K562 (cell line): ENCODE results near the gene ZNF853. TPM values are rescaled to one million over a fixed set of nuclear protein-coding genes. Genes with fewer than 3 reads are reported as not detected.
A peak's percentile ranks its signal among the peaks of the same experiment; 100 is the strongest.

Experiments used
- ATAC-seq: fragments of 200-7000 bp; cut with Tn5 transposase; 3 replicates; pipeline ENCODE4 v1.9.1; 2020; ENCODE audit warnings: moderate library complexity
- BruUV-seq: library from RNA; stranded (reverse); fragments of 400-500 nt; replicated peaks from 2 replicates; lab custom pipeline; 2021; lab: Mats Ljungman, UMichigan
- CTCF ChIA-PET: fragments of 300-600 bp; formaldehyde crosslinking; extraction: SDS; loops from one replicate; lab custom pipeline; 2021; ENCODE audit warnings: low intra/inter-chr PET ratio; lab: Yijun Ruan, JAX
- POLR2A ChIA-PET: fragments of 300-600, 350-650 bp; sonication (Branson Sonifier 250); formaldehyde crosslinking; extraction: SDS; loops from one replicate; lab custom pipeline; 2021; ENCODE audit warnings: antibody characterized with exemption, inconsistent platforms; lab: Yijun Ruan, JAX
- DNase-seq, 4 experiments: peaks; one replicate each; pipeline versions ENCODE4 v3.0.0 to v3.0.0-alpha.2; 2011 to 2018; ENCODE audit warnings: low spot score in 3 of 4, mixed read lengths in 3 of 4; ENCODE audit errors: extremely low read depth in 1 of 4
- FAIRE-seq: peaks from 2 replicates; lab custom pipeline; 2011; peaks lifted over from hg19 to GRCh38; lab: Jason Lieb, UNC
- H2AFZ ChIP-seq: 2 replicates; pipeline ENCODE4 v1.6.0; 2011; ENCODE audit warnings: low read depth, low read length, control low read depth, inconsistent platforms
- H3K27ac ChIP-seq: fragments of 200-600 bp; 3 replicates; pipeline ENCODE4 v1.8.0; 2011; ENCODE audit warnings: low read depth, mild to moderate bottlenecking, control low read depth, inconsistent platforms, low read length, moderate library complexity, mixed read lengths; ENCODE audit errors: extremely low read depth
- H3K27me3 ChIP-seq, 2 experiments: fragments of 300-600 bp in 1 of 2; 2 replicates in 1 of 2; 3 replicates in 1 of 2; pipeline versions ENCODE4 v1.6.0 to v1.8.0; 2011; ENCODE audit warnings: inconsistent platforms in 2 of 2, low read length in 2 of 2, mild to moderate bottlenecking in 1 of 2, mixed read lengths in 1 of 2, moderate library complexity in 1 of 2; ENCODE audit not compliant: control insufficient read depth in 2 of 2, insufficient read depth in 2 of 2
- H3K36me3 ChIP-seq: fragments of 300-600 bp; 3 replicates; pipeline ENCODE4 v1.8.0; 2011; ENCODE audit warnings: mild to moderate bottlenecking, low read length, inconsistent platforms; ENCODE audit not compliant: control insufficient read depth, insufficient read depth
- H3K4me1 ChIP-seq, 2 experiments: fragments of 200-600 bp in 1 of 2; replicated peaks in 1 of 2; 2 replicates in 1 of 2; 3 replicates in 1 of 2; pipeline versions ENCODE4 v1.5.1 to v1.8.0; 2011; ENCODE audit warnings: inconsistent platforms in 2 of 2, low read length in 2 of 2, mild to moderate bottlenecking in 1 of 2, mixed read lengths in 1 of 2, moderate library complexity in 1 of 2; ENCODE audit not compliant: control insufficient read depth in 2 of 2, insufficient read depth in 2 of 2
- H3K4me2 ChIP-seq: 2 replicates; pipeline ENCODE4 v1.6.1; 2011; ENCODE audit warnings: low read length, control low read depth, inconsistent platforms, mixed read lengths; ENCODE audit not compliant: insufficient read depth
- H3K4me3 ChIP-seq: fragments of 200-600 bp; sonication (generic), shearing (Covaris generic); 2 replicates; pipeline ENCODE4 v1.5.1; 2016; ENCODE audit warnings: control low read depth, inconsistent platforms
- H3K79me2 ChIP-seq: fragments of 200-600 bp; 3 replicates; pipeline ENCODE4 v1.8.0; 2011; ENCODE audit warnings: low read length, inconsistent platforms; ENCODE audit not compliant: control insufficient read depth, insufficient read depth
- H3K9ac ChIP-seq, 2 experiments: 2 replicates each; pipeline versions ENCODE4 v1.6.0 to v1.6.1; 2011; ENCODE audit warnings: low read depth in 2 of 2, low read length in 2 of 2, control low read depth in 1 of 2, inconsistent platforms in 1 of 2, mild to moderate bottlenecking in 1 of 2, mixed read lengths in 1 of 2; ENCODE audit not compliant: insufficient read depth in 1 of 2
- H3K9me1 ChIP-seq: one replicate; pipeline ENCODE4 v1.6.0; 2011; ENCODE audit warnings: inconsistent platforms, mild to moderate bottlenecking, low read length, moderate library complexity; ENCODE audit not compliant: control insufficient read depth, insufficient read depth
- H3K9me3 ChIP-seq: replicated peaks from 2 replicates; pipeline ENCODE4 v1.5.1; 2011; ENCODE audit warnings: low read depth, low read length, inconsistent platforms; ENCODE audit not compliant: control insufficient read depth, insufficient read depth
- H4K20me1 ChIP-seq: replicated peaks from 2 replicates; pipeline ENCODE4 v1.6.1; 2011; ENCODE audit warnings: low read length, inconsistent platforms, mixed read lengths; ENCODE audit not compliant: control insufficient read depth, insufficient read depth
- BRD9 ChIP-seq: fragments of 450-650 bp; IDR thresholded peaks from 2 replicates; pipeline ENCODE4 v1.6.1; 2018; ENCODE audit warnings: low read depth; ENCODE audit not compliant: partially characterized antibody
- EGR1 ChIP-seq: fragments of 450-650 bp; conservative IDR thresholded peaks from 2 replicates; pipeline ENCODE4 v1.6.1; 2017; ENCODE audit warnings: mild to moderate bottlenecking
- ELF4 ChIP-seq: fragments of 450-650 bp; formaldehyde crosslinking; IDR thresholded peaks from 2 replicates; pipeline ENCODE4 v1.4.0; 2022; ENCODE audit warnings: missing genetic modification characterization
- GABPB2 ChIP-seq: fragments of 250-450 bp; sonication (Bioruptor Pico); conservative IDR thresholded peaks from 2 replicates; pipeline ENCODE4 v1.5.1; 2021; ENCODE audit warnings: mild to moderate bottlenecking
- GTF2A2 ChIP-seq: IDR thresholded peaks from 2 replicates; pipeline ENCODE4 v1.6.1; 2016; ENCODE audit warnings: mild to moderate bottlenecking, missing genetic modification characterization, missing compliant biosample characterization
- GTF2E2 ChIP-seq: fragments of 200-800 bp; sonication (Bioruptor generic); IDR thresholded peaks from 2 replicates; pipeline ENCODE4 v1.6.1; 2016; ENCODE audit warnings: missing genetic modification characterization, missing compliant biosample characterization
- NFRKB ChIP-seq: fragments of 450-650 bp; IDR thresholded peaks from 2 replicates; pipeline ENCODE4 v1.6.1; 2016; ENCODE audit warnings: low read depth
- NONO ChIP-seq, 2 experiments: fragments of 200-400 bp in 1 of 2; fragments of 450-650 bp in 1 of 2; formaldehyde crosslinking in 1 of 2; IDR thresholded peaks; 2 replicates each; pipeline ENCODE4 v1.6.1; 2017; ENCODE audit warnings: low read depth in 2 of 2, mild to moderate bottlenecking in 2 of 2, moderate library complexity in 2 of 2, low read length in 1 of 2
- PCBP1 ChIP-seq: fragments of 200-400 bp; formaldehyde crosslinking; IDR thresholded peaks from 2 replicates; pipeline ENCODE4 v1.6.1; 2018; ENCODE audit warnings: mild to moderate bottlenecking, low read depth, low read length; ENCODE audit not compliant: poor library complexity, severe bottlenecking
- RBBP5 ChIP-seq: fragments of 200-600 bp; sonication (generic); IDR thresholded peaks from 2 replicates; pipeline ENCODE4 v1.6.1; 2012; ENCODE audit warnings: borderline replicate concordance, mild to moderate bottlenecking, low read length, control low read depth, inconsistent platforms; ENCODE audit not compliant: insufficient read depth, poor library complexity, severe bottlenecking
- SMARCA5 ChIP-seq: fragments of 450-650 bp; IDR thresholded peaks from 2 replicates; pipeline ENCODE4 v1.6.1; 2016
- TBL1XR1 ChIP-seq, 2 experiments: IDR thresholded peaks; 2 replicates each; pipeline ENCODE4 v1.6.1; 2012; ENCODE audit warnings: improper control_type of control experiment in 2 of 2, low read length in 2 of 2, mild to moderate bottlenecking in 1 of 2
- TCF7 ChIP-seq: sonication (generic); IDR thresholded peaks from 2 replicates; pipeline ENCODE4 v1.6.1; 2016; ENCODE audit warnings: antibody characterized with exemption, borderline replicate concordance
- TEAD2 ChIP-seq: fragments of 450-650 bp; IDR thresholded peaks from 2 replicates; pipeline ENCODE4 v1.6.1; 2016; ENCODE audit warnings: missing genetic modification characterization, control low read depth, missing compliant biosample characterization
- TGIF2 ChIP-seq: sonication (generic); formaldehyde crosslinking; IDR thresholded peaks from 2 replicates; pipeline ENCODE4 v1.8.1; 2022; ENCODE audit warnings: mild to moderate bottlenecking, missing genetic modification reagents, moderate library complexity
- YBX1 ChIP-seq: fragments of 450-650 bp; IDR thresholded peaks from 2 replicates; pipeline ENCODE4 v1.7.1; 2016; ENCODE audit warnings: mild to moderate bottlenecking
- ZBTB7A ChIP-seq: IDR thresholded peaks from 2 replicates; pipeline ENCODE4 v1.6.1; 2011; ENCODE audit warnings: low read depth, mild to moderate bottlenecking, low read length, moderate library complexity, borderline replicate concordance; ENCODE audit not compliant: control insufficient read depth
- ZSCAN32 ChIP-seq: fragments of 450-650 bp; formaldehyde crosslinking; IDR thresholded peaks from 2 replicates; pipeline ENCODE4 v1.4.0; 2020; ENCODE audit warnings: mild to moderate bottlenecking, moderate library complexity
- WGBS: fragments of 100-300 bp; shearing (Covaris generic); methylation state at CpG from one replicate; pipeline ENCODE4 v1.1.6; 2016; ENCODE audit warnings: low coverage, mixed read lengths; ENCODE audit not compliant: insufficient coverage; ENCODE audit errors: missing lambda C conversion rate; 5-methylcytosine and 5-hydroxymethylcytosine counted together
- in situ Hi-C: fragments of 300-500 bp; cut with MboI; formaldehyde crosslinking; loops from 4 replicates; pipeline ENCODE4 v1.15.0; 2018; ENCODE audit warnings: inconsistent platforms, mixed read lengths
- intact Hi-C: fragments of 100-400 bp; cut with micrococcal nuclease; formaldehyde crosslinking; loops from 2 replicates; pipeline ENCODE4 v1.14.2; 2022
- polyA plus RNA-seq, 8 experiments: library from polyadenylated mRNA; depleted of rRNA in 4 of 8; stranded (reverse) in 5 of 8; unstranded in 3 of 8; fragments of >200 nt; fragmentation: Nextera tagmentation in 2 of 8; fragmentation: Illumina TruSeq in 1 of 8; extraction: Ambion mirVana in 2 of 8; extraction: Trizol in 1 of 8; gene quantifications; 2 replicates each; pipeline versions ENCODE4 v1.2.1 to v1.2.3, GENCODE V29; 2011 to 2014; ENCODE audit warnings: inconsistent platforms in 1 of 8, missing spikeins in 1 of 8
- total RNA-seq, 7 experiments: library from RNA; depleted of rRNA in 6 of 7; stranded (reverse); fragments of >200 nt in 6 of 7; fragmentation: Illumina TruSeq in 2 of 7; extraction: Trizol in 2 of 7; gene quantifications; 2 replicates each; pipeline versions ENCODE4 v1.2.1 to v1.2.3, GENCODE V29; 2011 to 2021; ENCODE audit warnings: low replicate concordance in 1 of 7
- TF ChIP-seq, protein P1 (sequence below): sonication (generic); formaldehyde crosslinking; IDR thresholded peaks from 2 replicates; pipeline ENCODE4 v1.8.0; 2023; ENCODE audit warnings: mild to moderate bottlenecking, missing genetic modification reagents

The ZNF853 gene
- total and polyA plus RNA-seq, 9 of the 15 experiments (the other 6 are each of a cell fraction or from before 2014, with no cell fraction given), result 0.03 TPM; not detected in 8

GRCh38 chr7:6616854-6617643 lies 1.6 kb downstream of the ZNF853 start:
- H3K4me2 ChIP-seq, result no peak overlapping the region
- POLR2A ChIA-PET, result interaction anchor here (1.5 kb wide), 1 partner anchor 12 kb away, joined by 5 read pairs; no protein-coding TSS in a partner anchor

GRCh38 chr7:6618621-6619020 lies 3.2 kb downstream of the ZNF853 start:
- intact Hi-C loops, result no loop called here
- H3K4me1 ChIP-seq, result peaks cover 0 to 29% of the 10 kb centered on the region in 2 experiments; a peak in 2 of 5 replicates
- ChIA-PET POLR2A (interaction anchor here (1.5 kb wide), 1 partner anchor 10 kb away, joined by 5 read pairs; no protein-coding TSS in a partner anchor), CTCF (no interaction called here)
- no peak overlapping the region for H2AFZ ChIP-seq
- H3K27ac ChIP-seq, result no peak overlapping the region
- WGBS, result 0% methylated on average over 4 of the region's 4 CpGs
- H3K4me3 ChIP-seq, result no peak overlapping the region
- H3K27me3 ChIP-seq, result peaks cover 49 to 91% of the 10 kb centered on the region in 2 experiments
- H4K20me1 ChIP-seq, result no peaks in the 10 kb centered on the region
- FAIRE-seq, result no peak
- H3K79me2 ChIP-seq, result no peaks in the 10 kb centered on the region
- H3K36me3 ChIP-seq, result no peaks in the 10 kb centered on the region
- H3K9ac ChIP-seq, result no peak overlapping the region
- no TSS peak for BruUV-seq
- ATAC-seq, result no peak
- in situ Hi-C loops, result no loop called here
- no peak overlapping the region for H3K4me2 ChIP-seq
- no peaks in the 10 kb centered on the region for H3K9me3 ChIP-seq
- H3K9me1 ChIP-seq, result no peaks in the 10 kb centered on the region
- DNase-seq, result no peak
- TF ChIP-seq PCBP1 (no peak), ZSCAN32 (CRISPR knock-in tag) (no peak), NFRKB (no peak), SMARCA5 (no peak), ELF4 (CRISPR knock-in tag) (no peak), ZBTB7A (no peak), NONO (IDR thresholded peaks at IDR 0.05; ENCODE audit: low read depth in 2 of 2, low read length in 1 of 2) (no peak), YBX1 (no peak), TCF7 (no peak)
- TF ChIP-seq, protein P1, sequence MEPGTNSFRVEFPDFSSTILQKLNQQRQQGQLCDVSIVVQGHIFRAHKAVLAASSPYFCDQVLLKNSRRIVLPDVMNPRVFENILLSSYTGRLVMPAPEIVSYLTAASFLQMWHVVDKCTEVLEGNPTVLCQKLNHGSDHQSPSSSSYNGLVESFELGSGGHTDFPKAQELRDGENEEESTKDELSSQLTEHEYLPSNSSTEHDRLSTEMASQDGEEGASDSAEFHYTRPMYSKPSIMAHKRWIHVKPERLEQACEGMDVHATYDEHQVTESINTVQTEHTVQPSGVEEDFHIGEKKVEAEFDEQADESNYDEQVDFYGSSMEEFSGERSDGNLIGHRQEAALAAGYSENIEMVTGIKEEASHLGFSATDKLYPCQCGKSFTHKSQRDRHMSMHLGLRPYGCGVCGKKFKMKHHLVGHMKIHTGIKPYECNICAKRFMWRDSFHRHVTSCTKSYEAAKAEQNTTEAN, result no peak

More at GRCh38 chr7:6616854-6617643, 1.6 kb downstream of the ZNF853 start:
- H3K36me3 ChIP-seq, result no peaks in the 10 kb centered on the region
- in situ Hi-C loops, result no loop called here
- CTCF ChIA-PET, result no interaction called here
- DNase-seq, result no peak
- peaks cover 46 to 83% of the 10 kb centered on the region in 2 experiments for H3K27me3 ChIP-seq
- no peak overlapping the region for H3K27ac ChIP-seq
- no peak overlapping the region for H2AFZ ChIP-seq
- TF ChIP-seq TEAD2 (tag) (no peak), GTF2A2 (tag) (no peak), GABPB2 (CRISPR knock-in tag) (no peak), RBBP5 (no peak), EGR1 (no peak), BRD9 (no peak), TBL1XR1 (IDR thresholded peaks at IDR 0.05; ENCODE audit: low read length in 2 of 2) (no peak), TGIF2 (no peak), GTF2E2 (tag) (no peak)
- TF ChIP-seq, all 486 proteins: peak for 0
- ATAC-seq (peak; percentile 28; the same call in 2 of the 3 replicates), FAIRE-seq (no peak)
- no peak overlapping the region for H3K4me3 ChIP-seq
- H3K9me3 ChIP-seq, result no peaks in the 10 kb centered on the region
- peak overlapping the region in 1 of 2 experiments; percentile 35; a peak in 1 of 4 replicates for H3K9ac ChIP-seq
- intact Hi-C loops, result no loop called here
- BruUV-seq, result no TSS peak
- H3K79me2 ChIP-seq, result no peaks in the 10 kb centered on the region
- H4K20me1 ChIP-seq, result no peaks in the 10 kb centered on the region
- H3K4me1 ChIP-seq, result peaks cover 0 to 25% of the 10 kb centered on the region in 2 experiments; a peak in 2 of 5 replicates
- no peaks in the 10 kb centered on the region for H3K9me1 ChIP-seq
- 4% methylated on average over 20 of the region's 20 CpGs for WGBS
